K562 (cell line): ENCODE results near the gene RPL38. TPM values are rescaled to one million over a fixed set of nuclear protein-coding genes. Genes with fewer than 3 reads are reported as not detected.

Experiments
- BHLHE40 ChIP-seq: IDR thresholded peaks from 2 replicates; pipeline ENCODE4 v1.6.1; 2011; ENCODE audit warnings: low read length, improper control_type of control experiment
- CBFB ChIP-seq: sonication (generic); formaldehyde crosslinking; IDR thresholded peaks from 2 replicates; pipeline ENCODE4 v1.4.0; 2020; ENCODE audit warnings: mild to moderate bottlenecking, missing genetic modification reagents
- CTCF ChIP-seq, 3 experiments: IDR thresholded peaks in 2 of 3; conservative IDR thresholded peaks in 1 of 3; 2 replicates each; pipeline ENCODE4 v1.5.1; 2011 to 2012; ENCODE audit warnings: low read length in 3 of 3, mild to moderate bottlenecking in 3 of 3, control low read depth in 2 of 3, improper control_type of control experiment in 1 of 3, inconsistent platforms in 1 of 3, low read depth in 1 of 3, mixed read lengths in 1 of 3, moderate library complexity in 1 of 3; ENCODE audit not compliant: insufficient read depth in 2 of 3
- FOXM1 ChIP-seq, 2 experiments: fragments of 450-650 bp in 1 of 2; sonication (generic) in 1 of 2; formaldehyde crosslinking in 1 of 2; IDR thresholded peaks; 2 replicates each; pipeline versions ENCODE4 v1.6.1 to v1.9.0; 2017 to 2022; ENCODE audit warnings: low read depth in 2 of 2, mild to moderate bottlenecking in 2 of 2, missing genetic modification reagents in 1 of 2, moderate library complexity in 1 of 2
- POU5F1 ChIP-seq: fragments of 150-350 bp; IDR thresholded peaks from 2 replicates; pipeline ENCODE4 v1.6.1; 2014; ENCODE audit warnings: borderline replicate concordance, low read length, low read depth, mild to moderate bottlenecking; ENCODE audit not compliant: partially characterized antibody
- RBFOX2 ChIP-seq: fragments of 200-400 bp; formaldehyde crosslinking; IDR thresholded peaks from 2 replicates; pipeline ENCODE4 v1.6.1; 2017; ENCODE audit warnings: low read depth, mild to moderate bottlenecking, low read length, moderate library complexity
- SIX5 ChIP-seq, 2 experiments: IDR thresholded peaks; 2 replicates each; pipeline ENCODE4 v1.6.1; 2011; ENCODE audit warnings: low read length in 2 of 2, borderline replicate concordance in 1 of 2, low read depth in 1 of 2, mild to moderate bottlenecking in 1 of 2, moderate library complexity in 1 of 2; ENCODE audit not compliant: insufficient read depth in 1 of 2
- TCF7L2 ChIP-seq: fragments of 150-350 bp; IDR thresholded peaks from 2 replicates; pipeline ENCODE4 v1.6.1; 2016; ENCODE audit warnings: low read depth, mild to moderate bottlenecking, low read length, moderate library complexity
- THRAP3 ChIP-seq: fragments of 450-650 bp; IDR thresholded peaks from 2 replicates; pipeline ENCODE4 v1.6.1; 2016; ENCODE audit warnings: mild to moderate bottlenecking, inconsistent platforms, borderline replicate concordance
- ZBTB33 ChIP-seq: sonication (generic); formaldehyde crosslinking; IDR thresholded peaks from 2 replicates; pipeline ENCODE4 v1.8.1; 2023; ENCODE audit warnings: mild to moderate bottlenecking, missing genetic modification reagents
- ZBTB43 ChIP-seq: sonication (generic); formaldehyde crosslinking; IDR thresholded peaks from 2 replicates; pipeline ENCODE4 v1.8.0; 2023; ENCODE audit warnings: mild to moderate bottlenecking, missing genetic modification reagents
- ZNF282 ChIP-seq: sonication (generic); formaldehyde crosslinking; IDR thresholded peaks from 2 replicates; pipeline ENCODE4 v1.8.1; 2023; ENCODE audit warnings: missing genetic modification reagents
- ZNF609 ChIP-seq: sonication (generic); formaldehyde crosslinking; IDR thresholded peaks from 2 replicates; pipeline ENCODE4 v1.8.1; 2023; ENCODE audit warnings: missing genetic modification reagents, mild to moderate bottlenecking, borderline replicate concordance
- polyA plus RNA-seq, 8 experiments: library from polyadenylated mRNA; depleted of rRNA in 4 of 8; stranded (reverse) in 5 of 8; unstranded in 3 of 8; fragments of >200 nt; fragmentation: Nextera tagmentation in 2 of 8; fragmentation: Illumina TruSeq in 1 of 8; extraction: Ambion mirVana in 2 of 8; extraction: Trizol in 1 of 8; gene quantifications; 2 replicates each; pipeline versions ENCODE4 v1.2.1 to v1.2.3, GENCODE V29; 2011 to 2014; ENCODE audit warnings: inconsistent platforms in 1 of 8, missing spikeins in 1 of 8
- total RNA-seq, 7 experiments: library from RNA; depleted of rRNA in 6 of 7; stranded (reverse); fragments of >200 nt in 6 of 7; fragmentation: Illumina TruSeq in 2 of 7; extraction: Trizol in 2 of 7; gene quantifications; 2 replicates each; pipeline versions ENCODE4 v1.2.1 to v1.2.3, GENCODE V29; 2011 to 2021; ENCODE audit warnings: low replicate concordance in 1 of 7

RPL38 gene
- total and polyA plus RNA-seq, 9 of the 15 experiments (the other 6 are each of a cell fraction or from before 2014, with no cell fraction given): 1,224 to 3,864 (median 1,939) TPM

GRCh38 chr17:74210191-74211140 lies 7.0 kb downstream of the RPL38 start (continued):
- TF ChIP-seq FOXM1 (IDR thresholded peaks at IDR 0.05; ENCODE audit: low read depth) (no peak), FOXM1 (CRISPR knock-in tag; IDR thresholded peaks at IDR 0.05; ENCODE audit: low read depth) (no peak), ZBTB43 (CRISPR knock-in tag) (no peak), ZNF609 (CRISPR knock-in tag) (0 out of 2 replicates have a peak, but pooled peaks have one; percentile 38), CTCF (IDR thresholded peaks at IDR 0.05 in 2 of 3, conservative IDR thresholded peaks at IDR 0.05 in 1 of 3; ENCODE audit: insufficient read depth in 2 of 3, low read depth in 1 of 3, low read length in 3 of 3) (peak; percentile 78 to 97 (median 93)), POU5F1 (no peak), SIX5 (IDR thresholded peaks at IDR 0.05; ENCODE audit: borderline replicate concordance in 1 of 2, insufficient read depth in 1 of 2, low read depth in 1 of 2, low read length in 2 of 2) (no peak), CBFB (CRISPR knock-in tag) (no peak), ZBTB33 (CRISPR knock-in tag) (peak; percentile 53; the same call in 1 of the 2 replicates), THRAP3 (no peak; the same call in 1 of the 2 replicates), TCF7L2 (no peak), BHLHE40 (no peak; the same call in 1 of the 2 replicates), RBFOX2 (no peak; the same call in 1 of the 2 replicates), ZNF282 (no peak)
